Ureter (tissue), 1 donor: ENCODE results near the gene DNAI1. TPM values are rescaled to one million over a fixed set of nuclear protein-coding genes. Genes with fewer than 3 reads are reported as not detected.

ENCODE experiments used
- DNase-seq: peaks from one replicate; pipeline ENCODE4 v3.0.0-alpha.2; 2020; ENCODE audit warnings: low spot score
- total RNA-seq: library from RNA; stranded (reverse); gene quantifications from one replicate; pipeline ENCODE4 v1.2.4, GENCODE V29; 2023
- donor health status: DM: yes; HTN: yes; CAD: no.

DNAI1 gene
- total RNA-seq, 1 donor from 2014 or later = not detected

- no peak for DNase-seq
Observed at GRCh38 chr9:34557426-34558321, 99.1 kb downstream of the DNAI1 start.

GRCh38 chr9:34558364-34558763 is 99.8 kb downstream of the DNAI1 start:
- no peak for DNase-seq

GRCh38 chr9:34558919-34559623 is 100.5 kb downstream of the DNAI1 start:
- DNase-seq = no peak

- DNase-seq = peak; percentile 61
Observed at GRCh38 chr9:34559624-34560455, 101.2 kb downstream of the DNAI1 start.

GRCh38 chr9:34560599-34561214 is 102.1 kb downstream of the DNAI1 start:
- no peak for DNase-seq

- no peak for DNase-seq
Observed at GRCh38 chr9:34562135-34562745, 103.6 kb downstream of the DNAI1 start.

- no peak for DNase-seq
Observed at GRCh38 chr9:34563262-34563661, 104.7 kb downstream of the DNAI1 start.

GRCh38 chr9:34564617-34565016 is 106.0 kb downstream of the DNAI1 start:
- no peak for DNase-seq

- no peak for DNase-seq
Observed at GRCh38 chr9:34565856-34566255, 107.3 kb downstream of the DNAI1 start.

GRCh38 chr9:34566322-34566721 is 107.7 kb downstream of the DNAI1 start:
- no peak for DNase-seq

GRCh38 chr9:34566972-34567371 is 108.4 kb downstream of the DNAI1 start:
- no peak for DNase-seq

- DNase-seq = no peak
Observed at GRCh38 chr9:34568133-34568532, 109.5 kb downstream of the DNAI1 start.

GRCh38 chr9:34568774-34569173 is 110.2 kb downstream of the DNAI1 start:
- no peak for DNase-seq

GRCh38 chr9:34570376-34570775 is 111.8 kb downstream of the DNAI1 start:
- DNase-seq = no peak

Other genes starting within 250 kb of the DNAI1 start
- 0.94 TPM for gene KIF24, start 129.5 kb upstream of the DNAI1 start, total RNA-seq
- 18.7 TPM for gene NUDT2, start 129.2 kb upstream of the DNAI1 start, total RNA-seq
- gene MYORG, start 81.9 kb upstream of the DNAI1 start, total RNA-seq = 8.1 TPM
- gene FAM219A, start 235 bp upstream of the DNAI1 start, total RNA-seq = 22.3 TPM
- 0.36 TPM for gene ENHO, start 64.2 kb downstream of the DNAI1 start, total RNA-seq
- gene CNTFR, start 130.9 kb downstream of the DNAI1 start, total RNA-seq = 9.4 TPM
- 26.0 TPM for gene RPP25L, start 153.3 kb downstream of the DNAI1 start, total RNA-seq
- gene DCTN3, start 161.7 kb downstream of the DNAI1 start, total RNA-seq = 86.8 TPM
- not detected for gene ARID3C, start 170.3 kb downstream of the DNAI1 start, total RNA-seq
- 56.8 TPM for gene SIGMAR1, start 179.0 kb downstream of the DNAI1 start, total RNA-seq
- gene GALT, start 187.9 kb downstream of the DNAI1 start, total RNA-seq = 52.7 TPM
- gene IL11RA, start 193.4 kb downstream of the DNAI1 start, total RNA-seq = 19.4 TPM
- 0.68 TPM for gene CCL27, start 203.9 kb downstream of the DNAI1 start, total RNA-seq
- gene CCL19, start 232.5 kb downstream of the DNAI1 start, total RNA-seq = 11.4 TPM